Retinal pigment epithelial cell (primary cell): Measurements from ENCODE around the gene POLR2E.

Experiments
- DNase-seq: peaks from one replicate; pipeline ENCODE4 v3.0.0-alpha.2; 2010; ENCODE audit warnings: low read depth
- H3K4me3 ChIP-seq: 2 replicates; pipeline ENCODE4 v1.5.1; 2011; ENCODE audit warnings: mild to moderate bottlenecking, low read length, control low read depth, moderate library complexity
- CTCF ChIP-seq: conservative IDR thresholded peaks from 2 replicates; pipeline ENCODE4 v1.5.1; 2011; ENCODE audit warnings: low read depth, low read length, control low read depth, inconsistent platforms

POLR2E gene

GRCh38 chr19:1058112-1058511, 37.1 kb downstream of the POLR2E start:
- no peak for DNase-seq
- TF ChIP-seq CTCF = no peak
- no peak overlapping the region for H3K4me3 ChIP-seq

- H3K4me3 ChIP-seq = no peak overlapping the region
- no peak for DNase-seq
- no peak for TF ChIP-seq CTCF
These were observed 37.9 kb downstream of the POLR2E start for GRCh38 chr19:1057176-1057855.

- TF ChIP-seq CTCF = no peak
- no peak overlapping the region for H3K4me3 ChIP-seq
- no peak for DNase-seq
These were observed 39.1 kb downstream of the POLR2E start for GRCh38 chr19:1055886-1056620.

GRCh38 chr19:1055028-1055425, 40.1 kb downstream of the POLR2E start:
- H3K4me3 ChIP-seq = no peak overlapping the region
- no peak for TF ChIP-seq CTCF
- DNase-seq = no peak

- no peak for TF ChIP-seq CTCF
- no peak for DNase-seq
- no peak overlapping the region for H3K4me3 ChIP-seq
These were observed 40.8 kb downstream of the POLR2E start for GRCh38 chr19:1054102-1055027.

- no peak overlapping the region for H3K4me3 ChIP-seq
- no peak for TF ChIP-seq CTCF
- no peak for DNase-seq
These were observed 41.7 kb downstream of the POLR2E start for GRCh38 chr19:1053176-1054101.
